Activated CD4-positive, alpha-beta T cell treated with anti-CD3 and anti-CD28 coated beads, Interleukin-10, Interleukin-2, amounts not matched to agents 100 ng/mL and 50 ng/mL, durations not matched to agents 16 hours and 8 hours (primary cell): ENCODE data around the gene SMURF2.
A peak's percentile ranks its signal among the peaks of the same experiment; 100 is the strongest.
"Not testable (repeated sequence)": the region's sequence is repeated elsewhere in the genome, so short reads cannot be mapped to it uniquely, and the experiment has no call there.

ENCODE experiments used
- DNase-seq: peaks from one replicate; pipeline ENCODE4 v3.0.0-alpha.2; 2020

Gene SMURF2

GRCh38 chr17:64664299-64664981, 2.3 kb upstream of the SMURF2 start:
- DNase-seq: not testable (repeated sequence)

DNA sequence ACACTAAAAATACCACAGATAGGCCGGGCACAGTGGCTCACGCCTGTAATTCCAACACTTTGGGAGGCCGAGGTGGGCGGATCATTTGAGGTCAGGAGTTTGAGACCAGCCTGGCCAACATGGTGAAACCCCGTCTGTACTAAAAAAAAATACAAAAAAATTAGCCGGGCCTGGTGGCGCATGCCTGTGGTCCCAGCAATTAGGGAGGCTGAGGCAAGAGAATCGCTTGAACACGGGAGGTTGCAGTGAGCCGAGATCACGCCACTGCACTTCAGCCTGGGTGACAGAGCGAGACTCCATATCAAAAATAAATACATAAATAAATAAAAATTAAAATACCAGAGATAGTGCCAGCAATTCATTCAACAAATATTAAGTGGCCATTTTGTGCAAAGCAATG, 1.7 kb upstream of the SMURF2 start:
- not testable (repeated sequence) for DNase-seq

DNA sequence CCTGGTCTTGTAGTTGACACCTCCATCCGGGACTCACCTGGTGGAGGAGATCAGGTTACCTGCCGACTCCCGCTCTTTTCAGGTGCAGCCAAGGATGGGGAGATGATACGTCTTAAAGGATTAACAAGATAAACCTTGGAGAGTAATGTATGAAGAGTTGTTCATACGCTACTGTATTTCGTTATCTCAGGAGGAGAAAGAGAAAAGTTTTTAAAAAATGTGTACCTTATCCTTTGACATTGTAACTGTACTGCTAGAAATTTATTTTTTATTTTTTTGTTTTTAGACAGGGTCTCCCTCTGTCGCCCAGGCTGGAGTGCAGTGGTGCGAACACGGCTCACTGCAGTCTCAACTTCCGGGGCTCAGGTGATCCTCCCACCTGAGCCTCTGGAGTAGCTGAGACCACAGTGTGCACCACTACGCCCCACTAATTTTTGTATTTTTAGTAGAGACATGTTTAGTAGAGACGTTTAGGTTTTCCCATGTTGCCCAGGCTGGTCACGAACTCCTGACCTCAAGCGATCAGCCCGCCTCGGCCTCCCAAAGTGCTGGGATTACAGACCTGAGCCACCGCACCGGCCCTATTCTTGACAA, 764 bp upstream of the SMURF2 start:
- no peak for DNase-seq

DNA sequence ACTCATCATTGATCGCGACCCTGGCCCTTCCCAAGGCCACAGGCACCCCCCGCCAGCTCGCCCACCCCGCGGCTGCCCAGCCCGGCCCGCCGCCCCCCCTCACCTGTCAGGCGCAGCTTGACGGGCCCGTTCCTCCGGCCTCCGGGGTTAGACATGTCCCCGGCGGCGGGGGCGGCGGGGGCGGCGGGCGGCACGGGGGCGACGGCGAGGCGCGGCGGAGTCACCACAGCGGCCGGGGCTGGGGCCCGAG, 456 bp downstream of the SMURF2 start:
- DNase-seq: no peak

DNA sequence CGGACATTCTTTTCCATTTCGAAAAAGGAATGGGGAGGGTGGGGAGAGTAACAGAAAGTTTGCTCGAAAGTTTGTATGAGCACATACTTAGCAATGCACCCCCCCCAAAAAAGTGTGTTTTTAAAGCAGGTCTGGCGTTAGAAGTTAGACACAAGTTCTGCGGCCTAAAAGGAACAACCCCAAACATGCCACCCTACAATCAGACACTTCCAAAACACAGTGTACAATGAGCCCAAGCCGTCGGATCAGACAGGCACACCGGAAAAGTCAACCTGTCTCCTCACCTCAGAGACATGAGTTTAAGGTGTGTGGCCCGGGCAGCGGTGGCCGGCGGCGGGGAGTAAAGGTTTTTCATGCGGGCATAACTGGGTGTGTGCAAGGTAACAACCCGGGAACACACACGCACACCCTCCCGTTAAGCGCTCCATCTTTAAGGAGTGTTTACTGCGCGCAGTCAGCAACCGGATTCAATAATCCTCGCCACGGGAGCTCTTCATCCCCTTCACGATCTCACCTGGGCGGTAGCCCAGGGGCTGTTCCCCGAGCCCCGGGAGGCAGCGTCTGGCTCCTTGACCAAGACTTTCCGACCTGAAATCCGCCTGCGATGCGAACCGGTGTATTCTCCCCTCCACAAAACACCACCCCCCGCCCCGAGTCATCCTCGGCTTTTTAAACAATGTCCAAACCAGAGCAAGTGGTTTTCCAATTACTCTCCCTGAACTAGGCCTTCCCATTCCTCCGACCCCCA, 955 bp downstream of the SMURF2 start:
- peak; percentile 19 for DNase-seq

GRCh38 chr17:64660195-64660977, 1.7 kb downstream of the SMURF2 start:
- DNase-seq: not testable (repeated sequence)

DNA sequence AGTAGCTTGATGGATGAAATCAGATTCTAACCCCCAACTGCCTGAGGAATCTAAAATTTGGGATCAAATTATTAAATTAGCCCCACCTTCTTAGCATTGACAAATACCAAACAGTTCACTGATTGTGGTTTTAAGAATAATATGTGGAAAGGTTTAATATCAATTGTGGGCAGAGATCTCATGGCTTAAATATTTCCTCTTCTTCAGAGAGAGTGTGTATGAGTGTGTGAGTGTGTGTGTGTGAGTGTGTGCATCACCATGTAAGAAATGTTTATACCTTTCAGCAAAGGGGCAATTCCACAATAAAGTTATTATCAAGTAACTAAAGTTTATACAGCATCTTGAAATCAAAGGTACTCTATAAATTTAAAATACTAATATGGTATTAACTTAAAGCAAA, 3.2 kb downstream of the SMURF2 start:
- no peak for DNase-seq

- DNase-seq: no peak
These were observed 4.4 kb downstream of the SMURF2 start for GRCh38 chr17:64657610-64658125.

DNA sequence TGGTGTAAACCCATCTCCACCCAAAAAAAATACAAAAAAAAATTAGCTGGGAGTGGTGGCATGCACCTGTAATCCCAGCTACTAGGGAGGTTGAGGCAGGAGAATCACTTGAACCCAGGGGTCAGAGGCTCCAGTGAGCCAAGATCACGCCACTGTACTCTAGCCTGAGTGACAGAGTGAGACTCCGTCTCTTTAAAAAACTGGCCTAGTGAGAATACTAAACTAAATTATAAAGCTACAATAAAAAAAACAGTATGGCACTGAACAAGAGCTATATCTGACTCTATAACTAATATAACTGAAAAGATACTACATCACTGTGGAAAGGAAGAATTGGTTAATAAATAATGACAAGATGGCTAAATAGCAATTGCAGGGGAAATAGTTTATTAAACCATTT, 6.4 kb downstream of the SMURF2 start:
- DNase-seq: no peak

- DNase-seq: no peak
These were observed 8.1 kb downstream of the SMURF2 start for GRCh38 chr17:64653985-64654355.

GRCh38 chr17:64653325-64653984, 8.7 kb downstream of the SMURF2 start:
- DNase-seq: no peak

DNA sequence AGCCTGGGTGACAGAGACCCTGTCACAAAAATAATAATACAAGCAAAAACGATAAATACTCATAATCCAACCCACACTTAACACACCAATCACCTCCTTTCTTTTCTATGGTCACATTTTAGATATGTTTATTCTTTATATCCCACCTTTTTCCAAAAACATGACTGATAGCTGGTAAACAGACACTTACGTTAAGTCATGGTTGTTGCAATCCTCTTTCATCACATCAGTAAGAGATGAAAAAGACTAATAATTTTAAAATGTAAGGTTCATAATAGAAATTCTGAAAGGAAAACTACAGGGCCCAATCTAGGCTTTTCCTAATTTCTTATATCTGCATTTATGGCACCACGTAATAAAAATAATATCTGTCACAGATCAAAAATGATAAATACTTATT, 10.2 kb downstream of the SMURF2 start:
- no peak for DNase-seq

- no peak for DNase-seq
These were observed 13.9 kb downstream of the SMURF2 start for GRCh38 chr17:64648234-64648633.

- DNase-seq: no peak
These were observed 14.3 kb downstream of the SMURF2 start for GRCh38 chr17:64647817-64648216.

- no peak for DNase-seq
These were observed 22.6 kb downstream of the SMURF2 start for GRCh38 chr17:64639516-64639915.

DNA sequence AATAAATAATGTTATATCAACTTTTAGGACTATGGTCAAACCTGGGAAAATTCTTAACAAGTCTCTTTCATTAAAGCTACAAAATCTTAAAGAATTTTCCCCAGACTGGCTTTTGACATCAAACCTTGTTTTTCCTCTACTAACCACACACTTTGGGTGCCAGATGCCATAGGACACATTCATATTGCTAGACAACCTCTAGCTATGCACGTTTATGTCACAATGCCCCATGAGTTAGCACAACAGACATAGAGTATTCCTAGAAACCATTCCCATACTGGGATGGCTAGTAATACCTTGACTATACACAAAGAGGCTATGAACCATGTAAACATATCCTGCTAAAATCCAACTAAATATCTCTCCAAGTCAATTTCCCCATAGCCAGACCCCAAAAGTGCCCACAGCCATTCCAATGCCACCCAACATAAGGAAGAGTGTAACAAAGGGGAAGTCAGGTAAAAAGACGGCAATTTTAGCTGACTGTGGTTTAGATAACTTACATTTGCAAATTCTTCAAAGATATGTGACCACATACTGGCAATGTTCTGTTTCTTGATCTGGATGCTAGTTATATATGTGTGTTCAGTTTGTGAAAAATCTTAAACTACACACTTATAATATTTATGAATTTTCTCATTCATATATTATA, 23.4 kb downstream of the SMURF2 start:
- no peak for DNase-seq

- DNase-seq: peak; percentile 85
These were observed 26.3 kb downstream of the SMURF2 start for GRCh38 chr17:64635647-64636305.

- DNase-seq: peak; percentile 68
These were observed 27.9 kb downstream of the SMURF2 start for GRCh38 chr17:64634218-64634617.

DNA sequence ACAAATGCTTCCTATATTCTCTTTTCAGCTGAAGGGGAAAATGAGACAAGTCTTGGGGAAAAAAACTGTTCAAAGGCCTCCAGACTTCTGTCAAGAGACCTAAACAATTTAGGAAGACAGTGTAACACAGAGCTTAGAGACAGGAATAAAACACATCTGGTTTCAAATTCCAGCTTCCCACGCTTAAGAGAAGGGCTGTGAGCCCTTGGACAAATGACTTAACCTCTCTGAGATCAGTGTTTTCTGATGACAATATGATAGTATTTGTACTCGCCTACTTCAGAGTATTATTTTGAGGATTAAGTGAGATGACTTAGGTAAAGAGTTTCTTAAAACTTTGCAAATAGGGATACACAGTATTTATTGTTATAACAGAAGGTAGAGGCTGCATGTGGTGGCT, 29.5 kb downstream of the SMURF2 start:
- no peak for DNase-seq

- DNase-seq: no peak
These were observed 29.9 kb downstream of the SMURF2 start for GRCh38 chr17:64632194-64632593.

DNA sequence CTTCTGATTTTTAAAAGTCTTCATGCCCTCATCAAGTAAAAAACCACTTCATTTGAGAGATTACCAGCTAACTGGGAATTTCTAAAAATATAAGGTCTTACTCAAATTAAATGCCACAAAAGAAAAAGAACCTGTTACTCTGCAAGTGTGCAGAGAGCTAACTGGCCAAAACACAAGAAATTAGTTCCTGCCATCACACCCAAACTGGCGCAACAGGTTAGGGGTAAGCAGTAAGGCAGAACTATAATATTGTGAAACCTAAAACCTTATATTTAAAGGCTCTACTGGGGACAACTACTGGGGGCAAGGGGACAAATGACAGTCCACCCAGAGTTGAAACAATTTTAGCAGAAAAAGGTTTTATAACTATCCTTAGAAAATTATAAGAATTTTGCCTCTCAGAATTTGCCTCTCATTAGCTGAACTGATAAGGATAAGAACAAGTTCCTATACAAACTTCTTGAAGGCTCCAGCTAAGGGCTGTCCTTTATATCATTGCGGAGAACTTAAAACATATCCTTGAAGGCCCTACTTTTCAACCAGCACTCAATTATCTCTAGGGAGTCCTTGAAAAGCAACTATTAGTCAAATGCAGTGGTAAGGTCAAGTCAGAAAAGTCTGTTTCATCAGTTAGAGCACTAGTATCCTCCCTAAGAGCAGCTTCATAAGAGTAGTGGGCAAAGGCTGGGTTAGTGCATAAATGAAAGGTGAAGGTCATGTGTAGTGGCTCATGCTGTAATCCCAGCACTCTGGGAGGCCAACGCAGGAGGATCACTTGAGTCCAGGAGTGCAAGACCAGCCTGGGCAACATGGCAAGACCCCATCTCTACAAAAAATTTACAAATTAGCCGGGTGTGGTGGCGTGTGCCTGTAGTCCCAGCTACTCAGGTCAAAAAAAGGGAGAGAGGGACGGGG, 31.5 kb downstream of the SMURF2 start:
- no peak for DNase-seq
